Activated T-cell treated with anti-CD3 and anti-CD28 coated beads, Interleukin-2, amount 50 U/mL, for 24 hours (primary cell): Measurements from ENCODE around the gene KREMEN1.

Experiments
- DNase-seq: peaks from one replicate; pipeline ENCODE4 v3.0.0-alpha.2; 2020
- H3K27ac Mint-ChIP-seq: 2 replicates; pipeline ENCODE4 v1.8.0; 2020; ENCODE audit warnings: mild to moderate bottlenecking, mixed read lengths
- H3K27me3 Mint-ChIP-seq: 2 replicates; pipeline ENCODE4 v1.8.0; 2020; ENCODE audit warnings: mixed read lengths
- H3K36me3 Mint-ChIP-seq: 2 replicates; pipeline ENCODE4 v1.8.0; 2020; ENCODE audit warnings: low read depth, mixed read lengths
- H3K4me1 Mint-ChIP-seq: 2 replicates; pipeline ENCODE4 v1.8.0; 2020; ENCODE audit warnings: low read depth, mixed read lengths
- H3K4me3 Mint-ChIP-seq: 2 replicates; pipeline ENCODE4 v1.8.0; 2020; ENCODE audit warnings: mild to moderate bottlenecking, moderate library complexity, mixed read lengths
- H3K9me3 Mint-ChIP-seq: 2 replicates; pipeline ENCODE4 v1.8.0; 2020; ENCODE audit warnings: mixed read lengths

Gene KREMEN1

GRCh38 chr22:29061773-29062172 is 11.1 kb upstream of the KREMEN1 start, which contains the start of gene C22orf31:
TSS of gene C22orf31 (minus strand) at chr22:29061831. CDS start at chr22:29061792, 39 bp downstream.
- no peak within 1 kb of the TSS for H3K27ac Mint-ChIP-seq
- DNase-seq, result no peak
- no peak within 1 kb of the TSS for H3K4me3 Mint-ChIP-seq
- H3K9me3 Mint-ChIP-seq, result no peaks in the 10 kb centered on the region
- no peaks in the 10 kb centered on the region for H3K36me3 Mint-ChIP-seq
- peaks cover 20% of the 10 kb centered on the region for H3K27me3 Mint-ChIP-seq
- H3K4me1 Mint-ChIP-seq, result peaks cover 17% of the 10 kb centered on the region

DNA sequence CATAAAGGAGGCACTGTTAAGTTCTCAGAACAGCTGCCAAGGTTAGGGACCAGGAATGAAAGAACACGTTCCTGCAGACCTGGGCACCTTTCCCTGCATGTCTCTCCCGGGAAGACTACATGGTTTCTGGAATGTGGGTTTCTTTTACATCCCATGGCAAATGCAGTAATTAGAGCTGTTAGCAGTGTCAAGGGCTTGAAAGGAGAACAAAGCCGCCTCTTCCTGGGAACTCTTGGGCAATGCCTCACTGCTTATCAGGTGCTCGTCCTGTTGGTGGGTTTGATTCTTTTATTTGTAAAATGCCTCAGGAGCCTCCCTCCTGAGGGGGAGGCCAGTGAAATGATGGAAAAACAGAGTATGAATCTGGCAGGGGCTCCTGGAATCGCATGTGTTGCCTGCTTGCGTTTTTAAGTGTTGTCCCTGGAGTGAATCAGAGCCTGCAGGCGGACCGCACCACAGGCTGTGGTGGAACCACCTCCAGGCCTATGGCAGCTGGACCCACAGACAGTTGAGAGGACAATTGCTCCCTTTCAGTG is 10.5 kb upstream of the KREMEN1 start:
- no peaks in the 10 kb centered on the region for H3K36me3 Mint-ChIP-seq
- peaks cover 19% of the 10 kb centered on the region for H3K4me1 Mint-ChIP-seq
- H3K27ac Mint-ChIP-seq, result no peak overlapping the region
- peaks cover 20% of the 10 kb centered on the region for H3K27me3 Mint-ChIP-seq
- no peak overlapping the region for H3K4me3 Mint-ChIP-seq
- no peaks in the 10 kb centered on the region for H3K9me3 Mint-ChIP-seq
- DNase-seq, result no peak

GRCh38 chr22:29065468-29066190 is 7.2 kb upstream of the KREMEN1 start:
- no peaks in the 10 kb centered on the region for H3K9me3 Mint-ChIP-seq
- no peak overlapping the region for H3K27ac Mint-ChIP-seq
- peaks cover 36% of the 10 kb centered on the region for H3K27me3 Mint-ChIP-seq
- H3K4me1 Mint-ChIP-seq, result peaks cover 19% of the 10 kb centered on the region
- H3K4me3 Mint-ChIP-seq, result no peak overlapping the region
- no peak for DNase-seq
- no peaks in the 10 kb centered on the region for H3K36me3 Mint-ChIP-seq

GRCh38 chr22:29069463-29069862 is 3.4 kb upstream of the KREMEN1 start:
- peaks cover 50% of the 10 kb centered on the region for H3K27me3 Mint-ChIP-seq
- H3K4me3 Mint-ChIP-seq, result no peak overlapping the region

GRCh38 chr22:29070490-29070889 is 2.3 kb upstream of the KREMEN1 start:
- Mint-ChIP-seq H3K27ac (no peak overlapping the region), H3K4me3 (peak overlapping the region; percentile 54), H3K4me1 (peaks cover 33% of the 10 kb centered on the region), H3K36me3 (no peaks in the 10 kb centered on the region), H3K27me3 (peaks cover 60% of the 10 kb centered on the region), H3K9me3 (no peaks in the 10 kb centered on the region)
- no peak for DNase-seq

More at GRCh38 chr22:29069463-29069862, 3.4 kb upstream of the KREMEN1 start:
- no peaks in the 10 kb centered on the region for H3K36me3 Mint-ChIP-seq
- DNase-seq, result no peak
- no peaks in the 10 kb centered on the region for H3K9me3 Mint-ChIP-seq
- H3K4me1 Mint-ChIP-seq, result peaks cover 39% of the 10 kb centered on the region
- no peak overlapping the region for H3K27ac Mint-ChIP-seq

DNA sequence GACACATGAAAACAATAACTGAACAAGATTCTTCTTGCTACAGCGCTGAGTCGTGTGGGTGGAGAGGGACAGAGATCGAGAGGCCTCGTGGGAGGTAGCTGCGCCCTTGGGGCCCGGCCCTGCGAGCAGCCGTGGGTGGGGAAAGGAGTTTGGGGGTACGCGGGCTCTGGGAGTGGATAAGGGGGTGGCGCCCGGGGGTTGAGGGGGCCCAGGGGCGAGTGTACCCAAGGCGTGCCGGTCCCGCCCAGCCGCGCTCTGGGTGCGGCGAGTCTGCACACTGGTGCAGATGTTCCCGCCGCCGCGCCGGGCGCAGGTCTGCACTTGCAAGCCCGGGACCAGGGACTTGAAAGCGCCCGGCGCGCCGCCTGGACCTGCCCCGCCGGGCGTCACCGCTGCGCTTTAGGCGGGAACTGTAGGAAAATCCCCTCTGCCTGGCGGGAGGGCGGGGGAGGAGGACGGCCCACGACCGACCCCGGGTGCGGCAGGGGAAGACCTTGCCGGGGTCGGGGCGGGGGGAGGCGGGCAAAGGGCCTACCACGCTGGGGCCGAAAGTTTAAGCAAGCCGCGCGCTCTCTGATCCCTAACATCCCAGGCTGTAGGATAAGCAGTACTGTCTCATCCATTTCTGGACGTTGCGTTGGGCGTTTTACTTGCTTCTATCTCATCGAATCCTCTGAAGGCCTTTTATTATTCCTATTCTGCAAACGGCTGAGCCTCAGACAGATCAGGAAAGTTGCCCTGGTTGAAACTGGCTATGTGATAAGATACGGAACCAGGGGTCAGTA is 1.4 kb upstream of the KREMEN1 start:
- Mint-ChIP-seq H3K27ac (no peak overlapping the region), H3K27me3 (peaks cover 62% of the 10 kb centered on the region), H3K9me3 (no peaks in the 10 kb centered on the region), H3K36me3 (no peaks in the 10 kb centered on the region), H3K4me1 (peaks cover 25% of the 10 kb centered on the region), H3K4me3 (peak overlapping the region; percentile 61)
- DNase-seq, result peak; percentile 60

DNA sequence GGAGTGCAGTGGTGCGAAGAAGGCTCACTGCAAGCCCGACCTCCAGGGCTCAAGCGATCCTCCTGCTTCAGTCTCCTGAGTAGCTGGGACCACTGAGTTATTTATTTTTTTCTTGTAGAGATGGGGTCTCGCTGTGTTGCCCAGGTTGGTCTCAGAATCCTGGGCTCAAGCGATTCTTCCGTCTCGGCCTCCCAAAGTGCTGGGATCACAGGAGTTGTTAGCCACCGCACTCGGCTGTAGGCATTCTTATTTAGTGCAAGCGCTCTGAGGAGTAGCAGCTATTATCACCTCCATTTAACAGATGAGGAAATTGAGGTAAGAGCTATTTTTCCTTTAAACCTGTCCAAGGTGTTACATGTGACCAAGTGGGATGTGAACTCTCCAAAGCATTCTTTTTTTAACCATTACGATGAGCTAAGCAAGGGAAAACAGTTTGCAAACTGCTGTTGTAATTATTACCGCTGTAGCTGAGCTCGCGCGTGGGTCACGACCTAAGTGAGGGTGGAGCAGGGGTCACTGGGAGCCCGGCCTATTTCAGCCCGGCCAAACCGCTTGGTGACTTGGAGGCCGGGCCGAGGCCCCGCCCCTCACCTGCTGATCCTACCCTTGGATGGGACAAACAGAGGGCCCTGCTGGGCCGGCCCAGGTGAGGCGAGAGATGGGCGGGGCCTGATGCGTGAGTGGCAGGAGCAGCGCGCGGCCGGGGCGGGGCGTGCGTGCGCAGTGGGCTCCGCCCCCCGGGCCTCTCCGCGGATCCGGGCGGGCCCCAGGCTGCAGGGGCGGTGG is 449 bp upstream of the KREMEN1 start:
- H3K4me1 Mint-ChIP-seq, result peaks cover 23% of the 10 kb centered on the region
- no peaks in the 10 kb centered on the region for H3K36me3 Mint-ChIP-seq
- no peaks in the 10 kb centered on the region for H3K9me3 Mint-ChIP-seq
- H3K27ac Mint-ChIP-seq, result no peak overlapping the region
- peaks cover 65% of the 10 kb centered on the region for H3K27me3 Mint-ChIP-seq
- peak; percentile 90 for DNase-seq
- peak overlapping the region; percentile 61 for H3K4me3 Mint-ChIP-seq

GRCh38 chr22:29073618-29074275 is 912 bp downstream of the KREMEN1 start:
- DNase-seq, result peak; percentile 45
- no peaks in the 10 kb centered on the region for H3K9me3 Mint-ChIP-seq

DNA sequence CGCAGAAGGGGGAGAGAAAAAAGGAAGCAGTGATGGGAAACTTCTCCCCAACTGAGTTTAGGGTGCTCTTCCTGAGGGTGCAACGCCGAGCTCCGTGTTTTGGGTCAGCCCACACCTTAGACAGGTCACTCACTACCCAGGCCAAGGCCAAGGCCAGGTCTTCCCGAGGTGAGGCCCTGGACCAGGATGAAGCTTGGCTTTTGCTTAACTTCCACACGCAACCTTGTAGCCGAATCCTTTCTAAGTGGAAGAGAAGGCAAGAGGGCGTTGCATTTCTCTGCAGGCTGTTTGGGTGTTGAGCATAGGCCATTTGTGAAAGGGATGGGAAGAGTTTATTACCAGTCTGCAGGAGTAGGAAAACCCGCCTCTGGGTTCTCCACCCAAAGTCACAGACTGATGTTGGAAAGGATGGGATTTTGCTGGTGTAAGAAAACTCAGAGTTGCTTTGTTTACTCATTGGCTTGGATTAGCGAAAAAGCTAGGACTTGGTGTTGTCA is 1.5 kb downstream of the KREMEN1 start:
- H3K4me1 Mint-ChIP-seq, result peaks cover 23% of the 10 kb centered on the region
- H3K9me3 Mint-ChIP-seq, result no peaks in the 10 kb centered on the region
- no peaks in the 10 kb centered on the region for H3K36me3 Mint-ChIP-seq
- peak overlapping the region; percentile 59 for H3K4me3 Mint-ChIP-seq
- DNase-seq, result no peak
- H3K27me3 Mint-ChIP-seq, result peaks cover 78% of the 10 kb centered on the region
- H3K27ac Mint-ChIP-seq, result no peak overlapping the region

More at GRCh38 chr22:29073618-29074275, 912 bp downstream of the KREMEN1 start:
- Mint-ChIP-seq H3K36me3 (no peaks in the 10 kb centered on the region), H3K4me3 (peak overlapping the region; percentile 59), H3K27ac (no peak overlapping the region), H3K4me1 (peaks cover 23% of the 10 kb centered on the region), H3K27me3 (peaks cover 77% of the 10 kb centered on the region)

DNA sequence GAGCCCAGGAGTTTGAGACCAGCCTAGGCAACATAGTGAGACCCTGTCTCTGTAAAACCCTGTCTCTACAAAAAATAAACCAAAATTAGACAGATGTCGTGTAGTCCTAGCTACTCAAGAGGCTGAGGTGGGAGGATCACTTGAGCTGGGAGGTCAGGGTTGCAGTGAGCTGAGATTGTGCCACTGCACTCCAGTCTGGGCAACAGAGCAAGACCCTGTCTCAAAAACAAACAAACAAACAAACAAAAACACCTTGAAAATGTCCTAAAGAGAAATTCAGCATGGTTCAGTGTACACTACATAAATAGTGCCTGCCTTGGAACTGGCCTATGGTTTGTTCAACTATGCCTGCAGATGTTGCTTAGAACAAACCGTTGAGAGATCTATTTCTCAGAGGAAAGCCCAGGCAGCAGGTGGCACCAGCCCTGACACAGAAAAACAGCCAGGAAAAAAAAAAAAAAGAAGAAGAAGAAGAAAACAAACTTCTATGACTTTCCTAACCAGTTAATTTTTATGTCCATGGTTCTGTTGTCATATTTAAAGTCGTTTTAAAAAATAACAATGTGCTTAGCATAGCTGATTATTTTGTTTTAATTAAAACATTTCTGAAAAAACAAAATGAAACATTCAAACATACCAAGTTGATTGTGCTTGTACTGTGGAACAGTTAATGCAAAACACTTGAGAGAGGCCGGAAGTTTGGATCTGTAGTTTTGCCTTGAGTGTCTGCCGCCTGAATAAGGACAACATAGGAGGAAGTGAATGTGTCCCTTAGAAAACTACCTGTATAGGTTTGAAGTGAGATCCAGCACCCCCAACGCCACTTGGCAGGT is 5.4 kb downstream of the KREMEN1 start:
- Mint-ChIP-seq H3K4me3 (no peak overlapping the region), H3K4me1 (peaks cover 7% of the 10 kb centered on the region), H3K27me3 (peaks cover 62% of the 10 kb centered on the region), H3K27ac (no peak overlapping the region), H3K9me3 (no peaks in the 10 kb centered on the region), H3K36me3 (no peaks in the 10 kb centered on the region)
- DNase-seq, result no peak

DNA sequence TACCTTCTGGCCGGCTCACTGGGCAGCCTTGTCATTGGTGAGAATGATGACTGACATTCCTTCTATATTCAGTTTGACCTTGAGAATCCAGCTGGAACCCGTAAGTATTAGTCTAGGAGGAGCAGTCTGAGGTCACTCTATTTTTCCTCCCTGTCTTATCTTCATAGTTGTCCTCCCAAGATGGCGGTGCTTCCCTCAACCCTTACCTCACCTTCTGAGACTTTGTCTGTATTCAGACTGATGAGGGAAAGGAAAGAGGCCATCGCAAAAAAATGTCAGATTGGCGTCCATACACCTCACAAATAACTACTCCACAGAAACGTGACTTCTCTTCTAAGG is 6.0 kb downstream of the KREMEN1 start:
- no peak for DNase-seq
- H3K9me3 Mint-ChIP-seq, result no peaks in the 10 kb centered on the region
- no peak overlapping the region for H3K4me3 Mint-ChIP-seq
- peaks cover 4% of the 10 kb centered on the region for H3K4me1 Mint-ChIP-seq
- no peak overlapping the region for H3K27ac Mint-ChIP-seq
- no peaks in the 10 kb centered on the region for H3K36me3 Mint-ChIP-seq
- H3K27me3 Mint-ChIP-seq, result peaks cover 57% of the 10 kb centered on the region

GRCh38 chr22:29079218-29079901 is 6.5 kb downstream of the KREMEN1 start:
- DNase-seq, result no peak
- Mint-ChIP-seq H3K27ac (no peak overlapping the region), H3K4me3 (no peak overlapping the region), H3K4me1 (no peaks in the 10 kb centered on the region), H3K9me3 (no peaks in the 10 kb centered on the region), H3K36me3 (no peaks in the 10 kb centered on the region), H3K27me3 (peaks cover 52% of the 10 kb centered on the region)
